Nephron progenitor cell (in vitro differentiated cells): Measurements from ENCODE around the gene INPP4B.
"Not testable (repeated sequence)": the region's sequence is repeated elsewhere in the genome, so short reads cannot be mapped to it uniquely, and the experiment has no call there.

Experiments used
- DNase-seq: peaks from one replicate; pipeline ENCODE4 v3.0.0; 2021
- H3K27ac Mint-ChIP-seq: 2 replicates; pipeline ENCODE4 v1.8.0; 2021; ENCODE audit warnings: mild to moderate bottlenecking, moderate library complexity, mixed read lengths
- H3K27me3 Mint-ChIP-seq: 2 replicates; pipeline ENCODE4 v1.8.0; 2021; ENCODE audit warnings: mild to moderate bottlenecking, low read depth, mixed read lengths; ENCODE audit not compliant: poor library complexity
- H3K36me3 Mint-ChIP-seq: 2 replicates; pipeline ENCODE4 v1.8.0; 2021; ENCODE audit warnings: low read depth, mixed read lengths
- H3K4me1 Mint-ChIP-seq: 2 replicates; pipeline ENCODE4 v1.8.0; 2021; ENCODE audit warnings: mixed read lengths
- H3K4me3 Mint-ChIP-seq: 2 replicates; pipeline ENCODE4 v1.8.0; 2021; ENCODE audit warnings: mild to moderate bottlenecking, moderate library complexity, mixed read lengths
- H3K9me3 Mint-ChIP-seq: 2 replicates; pipeline ENCODE4 v1.8.0; 2021; ENCODE audit warnings: mild to moderate bottlenecking, moderate library complexity, mixed read lengths
- TF ChIP-seq, protein P1 (sequence below): fragments of 200-600 bp; sonication (generic); IDR thresholded peaks from 2 replicates; pipeline ENCODE4 v1.5.0; 2021; ENCODE audit warnings: antibody characterized with exemption

The INPP4B gene

DNA sequence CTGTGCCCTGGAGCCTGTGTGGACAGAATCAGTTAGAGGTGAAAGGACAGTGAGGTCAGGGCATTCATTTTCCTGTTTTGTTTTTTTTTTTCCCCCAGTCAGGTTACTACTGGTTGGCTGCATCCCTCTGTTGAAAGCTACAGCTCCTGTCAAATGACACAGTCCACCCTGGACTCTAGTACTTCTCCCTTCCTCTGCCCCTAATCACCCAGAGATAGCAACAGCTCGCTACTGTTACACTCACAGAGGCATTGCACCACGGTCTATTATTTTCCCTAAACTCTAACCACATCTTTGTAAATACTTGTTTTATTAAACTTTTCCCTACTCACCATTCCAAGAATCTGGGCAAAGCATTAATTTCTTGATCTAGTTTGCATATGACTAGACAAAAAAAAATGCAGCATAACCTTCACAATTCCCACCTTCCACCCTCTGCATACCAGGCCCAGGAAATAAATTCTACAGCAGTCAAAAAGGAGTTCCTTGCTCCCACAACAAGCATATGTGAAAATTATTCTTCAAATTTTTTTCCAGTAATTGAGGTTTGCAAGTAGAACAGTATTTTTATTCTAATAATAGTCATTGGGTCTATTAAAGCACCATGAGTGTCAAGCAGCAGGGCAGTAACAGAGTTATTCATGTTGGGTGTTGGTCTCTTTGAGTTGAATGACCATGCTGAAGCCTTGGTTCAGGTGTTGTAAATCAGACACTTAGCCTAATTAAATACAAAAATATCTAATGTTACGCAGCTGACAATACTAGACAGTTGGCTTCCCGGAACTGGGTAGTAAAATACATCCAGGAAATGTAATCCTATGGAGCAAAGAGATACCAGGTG lies 329.2 kb downstream of the INPP4B start:
- H3K9me3 Mint-ChIP-seq = no peaks in the 10 kb centered on the region
- H3K36me3 Mint-ChIP-seq = no peaks in the 10 kb centered on the region
- peaks cover 11% of the 10 kb centered on the region for H3K4me1 Mint-ChIP-seq
- DNase-seq = no peak
- H3K27me3 Mint-ChIP-seq = no peaks in the 10 kb centered on the region
- peak overlapping the region; percentile 85 for H3K27ac Mint-ChIP-seq
- no peak overlapping the region for H3K4me3 Mint-ChIP-seq
- TF ChIP-seq, protein P1, sequence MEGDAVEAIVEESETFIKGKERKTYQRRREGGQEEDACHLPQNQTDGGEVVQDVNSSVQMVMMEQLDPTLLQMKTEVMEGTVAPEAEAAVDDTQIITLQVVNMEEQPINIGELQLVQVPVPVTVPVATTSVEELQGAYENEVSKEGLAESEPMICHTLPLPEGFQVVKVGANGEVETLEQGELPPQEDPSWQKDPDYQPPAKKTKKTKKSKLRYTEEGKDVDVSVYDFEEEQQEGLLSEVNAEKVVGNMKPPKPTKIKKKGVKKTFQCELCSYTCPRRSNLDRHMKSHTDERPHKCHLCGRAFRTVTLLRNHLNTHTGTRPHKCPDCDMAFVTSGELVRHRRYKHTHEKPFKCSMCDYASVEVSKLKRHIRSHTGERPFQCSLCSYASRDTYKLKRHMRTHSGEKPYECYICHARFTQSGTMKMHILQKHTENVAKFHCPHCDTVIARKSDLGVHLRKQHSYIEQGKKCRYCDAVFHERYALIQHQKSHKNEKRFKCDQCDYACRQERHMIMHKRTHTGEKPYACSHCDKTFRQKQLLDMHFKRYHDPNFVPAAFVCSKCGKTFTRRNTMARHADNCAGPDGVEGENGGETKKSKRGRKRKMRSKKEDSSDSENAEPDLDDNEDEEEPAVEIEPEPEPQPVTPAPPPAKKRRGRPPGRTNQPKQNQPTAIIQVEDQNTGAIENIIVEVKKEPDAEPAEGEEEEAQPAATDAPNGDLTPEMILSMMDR = no peak

DNA sequence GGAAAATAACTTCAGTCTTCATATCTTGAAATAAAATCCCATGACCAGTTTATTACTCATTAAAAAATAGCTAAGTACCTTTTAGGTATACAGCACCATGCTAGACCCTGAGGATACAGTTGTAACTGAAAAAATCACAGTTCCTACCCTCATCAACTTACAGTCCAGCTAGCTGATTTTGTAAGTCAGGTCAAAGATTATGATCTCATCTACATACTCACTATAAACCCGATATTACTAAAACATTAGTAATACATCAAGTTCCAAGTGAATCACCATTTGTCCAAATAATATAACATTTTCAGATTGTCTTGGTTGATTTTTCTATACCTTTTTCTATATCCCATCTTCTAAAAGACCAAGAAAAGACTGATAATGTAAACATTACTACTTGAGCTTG lies 333.9 kb downstream of the INPP4B start:
- no peak overlapping the region for H3K4me3 Mint-ChIP-seq
- peaks cover 11% of the 10 kb centered on the region for H3K4me1 Mint-ChIP-seq
- no peaks in the 10 kb centered on the region for H3K27me3 Mint-ChIP-seq
- no peak overlapping the region for H3K27ac Mint-ChIP-seq
- TF ChIP-seq, protein P1 = no peak
- no peaks in the 10 kb centered on the region for H3K9me3 Mint-ChIP-seq
- no peak for DNase-seq
- H3K36me3 Mint-ChIP-seq = no peaks in the 10 kb centered on the region

DNA sequence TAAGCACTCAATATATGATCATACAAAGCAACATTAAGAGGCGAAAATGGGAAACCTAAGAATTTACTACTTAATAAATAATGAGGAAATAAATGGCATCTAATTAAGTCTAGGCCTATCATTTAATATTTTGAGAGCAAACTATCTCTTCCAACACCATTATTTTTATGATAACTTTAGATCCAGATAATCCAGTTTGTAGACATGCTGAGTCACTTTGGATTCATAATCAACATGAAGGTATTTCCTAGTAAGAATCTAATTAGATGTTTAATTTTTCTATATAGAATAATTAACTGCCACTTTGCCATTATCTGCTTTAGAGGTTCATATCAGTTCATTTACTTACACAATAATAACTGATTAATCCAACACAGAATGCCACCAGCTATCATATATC lies 336.2 kb downstream of the INPP4B start:
- no peaks in the 10 kb centered on the region for H3K4me1 Mint-ChIP-seq
- no peaks in the 10 kb centered on the region for H3K27me3 Mint-ChIP-seq
- H3K36me3 Mint-ChIP-seq = no peaks in the 10 kb centered on the region
- no peak for DNase-seq
- H3K4me3 Mint-ChIP-seq = no peak overlapping the region
- H3K9me3 Mint-ChIP-seq = no peaks in the 10 kb centered on the region
- TF ChIP-seq, protein P1 = no peak
- no peak overlapping the region for H3K27ac Mint-ChIP-seq

DNA sequence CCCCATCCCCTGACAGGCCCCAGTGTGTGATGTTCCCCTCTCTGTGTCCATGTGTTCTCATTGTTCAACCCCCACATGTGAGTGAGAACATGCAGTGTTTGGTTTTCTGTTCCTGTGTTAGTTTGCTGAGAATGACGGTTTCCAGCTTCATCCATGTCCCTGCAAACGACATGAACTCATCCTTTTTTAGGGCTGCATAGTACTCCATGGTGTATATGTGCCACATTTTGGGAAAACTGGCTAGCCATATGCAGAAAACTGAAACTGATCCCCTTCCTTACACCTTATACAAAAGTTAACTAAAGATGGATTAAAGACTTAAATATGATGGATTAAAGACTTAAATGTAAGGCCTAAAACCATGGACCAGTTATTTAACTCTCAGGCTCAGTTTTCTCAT lies 336.7 kb downstream of the INPP4B start:
- H3K4me1 Mint-ChIP-seq, H3K27me3 Mint-ChIP-seq, H3K36me3 Mint-ChIP-seq, DNase-seq, H3K27ac Mint-ChIP-seq, H3K4me3 Mint-ChIP-seq, H3K9me3 Mint-ChIP-seq: not testable (repeated sequence)

DNA sequence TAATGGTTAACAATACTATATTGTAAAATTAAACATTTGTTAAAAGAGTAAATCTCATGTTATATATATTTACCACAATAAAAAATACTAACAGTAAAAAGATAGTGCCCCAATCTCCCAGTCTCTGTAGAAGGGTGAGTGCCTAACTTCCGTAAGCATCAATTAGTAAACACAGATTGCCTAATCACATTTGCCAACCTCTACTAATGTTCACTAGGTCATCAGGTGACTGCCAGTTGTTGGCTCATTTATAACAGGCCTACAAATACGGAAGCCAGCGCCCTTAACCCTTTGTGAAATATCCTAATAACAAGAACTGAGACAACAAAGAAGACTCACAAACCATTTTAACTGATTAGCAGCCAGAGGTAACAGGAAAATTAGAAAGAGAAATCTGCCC lies 345.1 kb downstream of the INPP4B start:
- Mint-ChIP-seq H3K4me1 (no peaks in the 10 kb centered on the region), H3K4me3 (no peak overlapping the region), H3K9me3 (no peaks in the 10 kb centered on the region), H3K27me3 (no peaks in the 10 kb centered on the region), H3K27ac (no peak overlapping the region), H3K36me3 (no peaks in the 10 kb centered on the region)
- DNase-seq = no peak
- TF ChIP-seq, protein P1 = no peak

DNA sequence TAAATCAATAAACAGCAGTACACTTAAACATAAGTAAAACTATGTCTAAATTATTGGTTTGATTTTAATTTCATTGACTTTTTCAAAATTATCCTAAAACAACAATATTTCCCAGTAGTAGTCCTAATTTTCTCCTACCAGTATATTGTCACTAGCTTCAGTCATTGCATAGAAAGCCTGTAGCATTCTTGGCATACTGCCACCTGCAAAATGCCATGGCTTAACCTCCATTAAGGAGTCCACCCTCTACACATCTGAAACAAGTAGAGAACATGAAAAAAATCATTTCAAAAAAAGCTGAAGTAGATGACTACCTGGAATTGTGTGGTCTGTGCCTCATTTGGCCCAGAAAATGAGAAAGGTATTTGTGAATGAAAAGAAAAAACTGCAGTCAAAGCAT lies 348.5 kb downstream of the INPP4B start:
- H3K4me3 Mint-ChIP-seq = no peak overlapping the region
- H3K36me3 Mint-ChIP-seq = no peaks in the 10 kb centered on the region
- no peaks in the 10 kb centered on the region for H3K9me3 Mint-ChIP-seq
- no peaks in the 10 kb centered on the region for H3K4me1 Mint-ChIP-seq
- TF ChIP-seq, protein P1 = no peak
- no peaks in the 10 kb centered on the region for H3K27me3 Mint-ChIP-seq
- no peak overlapping the region for H3K27ac Mint-ChIP-seq
- no peak for DNase-seq
